ENCODE measurements around the gene DDI2. TPM values are rescaled to one million over a fixed set of nuclear protein-coding genes. Genes with fewer than 3 reads are reported as not detected.

DDI2 gene
- polyA plus RNA-seq, 1 donor (not counting 4 experiments of a cell fraction or from before 2014, with no cell fraction given): 11.5 TPM

DNA sequence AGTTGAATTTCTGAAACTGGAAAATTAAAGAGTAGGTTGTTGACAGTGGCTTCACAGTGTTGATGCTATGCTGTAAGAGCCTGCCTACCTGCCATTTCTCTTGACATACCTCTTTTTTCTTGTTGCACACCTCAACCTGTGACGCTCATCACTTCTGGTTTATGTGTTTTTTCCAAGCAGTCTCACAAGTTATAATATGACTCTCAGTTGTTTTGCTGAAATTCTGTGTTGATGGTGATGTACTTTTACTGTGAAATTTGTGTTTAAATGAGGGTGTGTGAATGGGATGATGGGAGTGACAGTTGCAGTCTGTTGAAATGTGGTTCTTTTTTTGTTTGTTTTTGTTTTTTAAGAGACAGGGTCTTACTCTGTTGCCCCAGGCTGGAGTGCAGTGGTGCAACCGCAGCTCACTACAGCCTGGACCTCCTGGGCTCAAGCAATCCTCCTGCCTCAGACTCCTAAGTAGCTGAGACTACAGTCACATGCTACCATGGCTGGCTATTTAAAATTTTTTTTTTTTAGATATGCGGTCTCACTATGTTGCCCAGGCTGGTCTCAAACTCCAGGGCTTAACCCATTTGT is 7.0 kb downstream of the DDI2 start:
- no peak for FAIRE-seq
- no peak overlapping the region for H3K9ac ChIP-seq (ENCODE audit: control insufficient read depth, extremely low read depth, insufficient read depth, low read length)
- H3K9me1 ChIP-seq (ENCODE audit: control insufficient read depth, extremely low read depth, insufficient read depth, low read length): no peaks in the 10 kb centered on the region
- H2AFZ ChIP-seq (ENCODE audit: control insufficient read depth, low read length): no peak overlapping the region
- peaks cover 82% of the 10 kb centered on the region for H3K79me2 ChIP-seq (ENCODE audit: control insufficient read depth, insufficient read depth, low read length)
- H3K27me3 ChIP-seq (ENCODE audit: control insufficient read depth, extremely low read depth, insufficient read depth, low read length): no peaks in the 10 kb centered on the region
- H4K20me1 ChIP-seq (ENCODE audit: control insufficient read depth, extremely low read depth, insufficient read depth, low read length): peaks cover 3% of the 10 kb centered on the region
- H3K4me1 ChIP-seq (ENCODE audit: control insufficient read depth, extremely low read depth, insufficient read depth, low read length): peaks cover 17% of the 10 kb centered on the region
- H3K27ac ChIP-seq (ENCODE audit: control insufficient read depth, insufficient read depth, low read length): no peak overlapping the region
- no peak overlapping the region for H3K4me3 ChIP-seq (ENCODE audit: control insufficient read depth in 2 of 3, extremely low read depth in 1 of 3, insufficient read depth in 2 of 3, low read depth in 1 of 3, low read length in 3 of 3)
- dilution Hi-C loops (cut with MboI; ENCODE audit: extremely low pct_ligation_motif_present, low sequenced_read_pairs): no loop called here
- DNase-seq (ENCODE audit: low read depth, low spot score): no peak
- H3K4me2 ChIP-seq (ENCODE audit: control insufficient read depth, extremely low read depth, insufficient read depth, low read depth, low read length): no peak overlapping the region
- no peaks in the 10 kb centered on the region for H3K9me3 ChIP-seq (ENCODE audit: control insufficient read depth, low read depth, low read length)
- peaks cover 10 to 18% of the 10 kb centered on the region in 2 experiments for H3K36me3 ChIP-seq (ENCODE audit: control insufficient read depth in 2 of 2, extremely low read depth in 1 of 2, insufficient read depth in 2 of 2, low read length in 2 of 2)
- TF ChIP-seq, protein P1, sequence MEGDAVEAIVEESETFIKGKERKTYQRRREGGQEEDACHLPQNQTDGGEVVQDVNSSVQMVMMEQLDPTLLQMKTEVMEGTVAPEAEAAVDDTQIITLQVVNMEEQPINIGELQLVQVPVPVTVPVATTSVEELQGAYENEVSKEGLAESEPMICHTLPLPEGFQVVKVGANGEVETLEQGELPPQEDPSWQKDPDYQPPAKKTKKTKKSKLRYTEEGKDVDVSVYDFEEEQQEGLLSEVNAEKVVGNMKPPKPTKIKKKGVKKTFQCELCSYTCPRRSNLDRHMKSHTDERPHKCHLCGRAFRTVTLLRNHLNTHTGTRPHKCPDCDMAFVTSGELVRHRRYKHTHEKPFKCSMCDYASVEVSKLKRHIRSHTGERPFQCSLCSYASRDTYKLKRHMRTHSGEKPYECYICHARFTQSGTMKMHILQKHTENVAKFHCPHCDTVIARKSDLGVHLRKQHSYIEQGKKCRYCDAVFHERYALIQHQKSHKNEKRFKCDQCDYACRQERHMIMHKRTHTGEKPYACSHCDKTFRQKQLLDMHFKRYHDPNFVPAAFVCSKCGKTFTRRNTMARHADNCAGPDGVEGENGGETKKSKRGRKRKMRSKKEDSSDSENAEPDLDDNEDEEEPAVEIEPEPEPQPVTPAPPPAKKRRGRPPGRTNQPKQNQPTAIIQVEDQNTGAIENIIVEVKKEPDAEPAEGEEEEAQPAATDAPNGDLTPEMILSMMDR (optimal IDR thresholded peaks at IDR 0.05 in 1 of 3, IDR thresholded peaks at IDR 0.05 in 1 of 3, conservative IDR thresholded peaks at IDR 0.05 in 1 of 3; ENCODE audit: extremely low read depth in 1 of 3, insufficient read depth in 2 of 3, low read length in 3 of 3): no peak
- no peak for TF ChIP-seq EZH2 (IDR thresholded peaks at IDR 0.05; ENCODE audit: low read length)

DNA sequence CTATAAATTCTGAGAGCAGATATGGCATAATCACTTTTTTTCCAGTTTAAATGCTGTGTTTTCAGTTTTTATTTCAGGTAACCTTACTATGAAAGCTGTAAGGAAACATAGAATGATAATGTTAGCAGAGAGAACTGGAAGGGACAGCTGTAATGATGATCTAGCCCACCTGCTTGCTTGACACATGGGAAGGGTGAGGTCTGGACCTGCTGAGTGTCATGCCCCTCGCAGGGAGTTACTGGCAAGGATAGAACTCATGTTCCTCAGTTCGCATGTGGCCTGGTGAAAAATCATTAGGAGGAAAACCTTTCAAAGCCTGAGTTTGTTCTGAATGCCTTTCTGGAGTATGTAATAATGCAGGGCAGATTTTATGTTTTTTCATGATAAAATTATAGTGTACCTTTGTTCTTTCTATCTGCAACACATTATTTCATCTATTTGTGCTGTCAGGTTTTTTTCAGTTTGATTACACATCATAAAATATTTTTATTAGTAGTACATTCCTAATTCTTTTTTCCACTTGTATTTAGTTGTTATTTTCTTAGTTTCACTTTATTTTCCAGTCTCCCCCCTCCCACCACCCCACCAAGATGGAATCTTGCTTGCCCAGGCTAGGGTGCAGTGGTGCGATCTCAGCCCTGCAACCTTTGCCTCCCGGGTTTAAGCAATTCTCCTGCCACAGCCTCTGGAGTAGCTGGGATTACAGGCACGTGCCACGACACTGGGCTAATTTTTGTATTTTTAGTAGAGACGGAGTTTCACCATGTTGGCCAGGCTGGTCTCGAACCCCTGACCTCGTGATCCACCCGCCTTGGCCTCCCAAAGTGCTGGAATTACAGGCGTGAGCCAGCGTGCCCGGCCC is 8.0 kb downstream of the DDI2 start:
- Histone ChIP-seq H3K79me2 (ENCODE audit: control insufficient read depth, insufficient read depth, low read length) (peaks cover 73% of the 10 kb centered on the region), H2AFZ (ENCODE audit: control insufficient read depth, low read length) (no peak overlapping the region), H3K9me1 (ENCODE audit: control insufficient read depth, extremely low read depth, insufficient read depth, low read length) (no peaks in the 10 kb centered on the region), H3K27me3 (ENCODE audit: control insufficient read depth, extremely low read depth, insufficient read depth, low read length) (no peaks in the 10 kb centered on the region), H3K36me3 (ENCODE audit: control insufficient read depth in 2 of 2, extremely low read depth in 1 of 2, insufficient read depth in 2 of 2, low read length in 2 of 2) (peaks cover 11 to 22% of the 10 kb centered on the region in 2 experiments), H3K9ac (ENCODE audit: control insufficient read depth, extremely low read depth, insufficient read depth, low read length) (no peak overlapping the region), H3K9me3 (ENCODE audit: control insufficient read depth, low read depth, low read length) (no peaks in the 10 kb centered on the region), H3K27ac (ENCODE audit: control insufficient read depth, insufficient read depth, low read length) (no peak overlapping the region), H4K20me1 (ENCODE audit: control insufficient read depth, extremely low read depth, insufficient read depth, low read length) (peaks cover 3% of the 10 kb centered on the region), H3K4me2 (ENCODE audit: control insufficient read depth, extremely low read depth, insufficient read depth, low read depth, low read length) (no peak overlapping the region), H3K4me3 (ENCODE audit: control insufficient read depth in 2 of 3, extremely low read depth in 1 of 3, insufficient read depth in 2 of 3, low read depth in 1 of 3, low read length in 3 of 3) (no peak overlapping the region), H3K4me1 (ENCODE audit: control insufficient read depth, extremely low read depth, insufficient read depth, low read length) (peaks cover 9% of the 10 kb centered on the region)
- no peak for DNase-seq (ENCODE audit: low read depth, low spot score)
- TF ChIP-seq EZH2 (IDR thresholded peaks at IDR 0.05; ENCODE audit: low read length): no peak
- TF ChIP-seq, protein P1 (optimal IDR thresholded peaks at IDR 0.05 in 1 of 3, IDR thresholded peaks at IDR 0.05 in 1 of 3, conservative IDR thresholded peaks at IDR 0.05 in 1 of 3; ENCODE audit: extremely low read depth in 1 of 3, insufficient read depth in 2 of 3, low read length in 3 of 3): no peak
- FAIRE-seq: no peak
- dilution Hi-C loops (cut with MboI; ENCODE audit: extremely low pct_ligation_motif_present, low sequenced_read_pairs): no loop called here

All from keratinocyte (primary cell).